IMR-90 (cell line): Measurements from ENCODE around the gene RPS6KA6. TPM values are rescaled to one million over a fixed set of nuclear protein-coding genes. Genes with fewer than 3 reads are reported as not detected.

ENCODE experiments used
- ATAC-seq: fragments of 200-7000 bp; cut with Tn5 transposase; 2 replicates; pipeline ENCODE4 v1.9.1; 2020; ENCODE audit warnings: low read depth, mild to moderate bottlenecking, moderate library complexity
- BruUV-seq: library from RNA; stranded (reverse); fragments of 400-500 nt; replicated peaks from 2 replicates; lab custom pipeline; 2021; lab: Mats Ljungman, UMichigan
- CTCF ChIA-PET: fragments of 300-600 bp; formaldehyde crosslinking; extraction: SDS; loops from one replicate; lab custom pipeline; 2021; ENCODE audit warnings: antibody characterized with exemption; lab: Yijun Ruan, JAX
- POLR2A ChIA-PET: fragments of 300-600 bp; sonication (Branson Sonifier 250); formaldehyde crosslinking; loops from one replicate; lab custom pipeline; 2022; ENCODE audit warnings: antibody characterized with exemption; ENCODE audit not compliant: unreplicated experiment; lab: Charles Lee
- DNase-seq: peaks from one replicate; pipeline ENCODE4 v3.0.0; 2013
- H2AFZ ChIP-seq: replicated peaks from 2 replicates; pipeline ENCODE3; 2013; ENCODE audit warnings: low read length, mild to moderate bottlenecking; ENCODE audit not compliant: poor library complexity
- H2AK5ac ChIP-seq: 2 replicates; pipeline ENCODE4 v1.6.1; 2013; ENCODE audit warnings: low read depth, low read length, inconsistent platforms
- H2AK9ac ChIP-seq: replicated peaks from 2 replicates; pipeline ENCODE3; 2013; ENCODE audit warnings: mild to moderate bottlenecking, low read depth, low read length, moderate library complexity; ENCODE audit not compliant: poor library complexity
- H2BK120ac ChIP-seq: 2 replicates; pipeline ENCODE4 v1.6.1; 2013; ENCODE audit warnings: low read depth, low read length, inconsistent platforms
- H2BK15ac ChIP-seq: 3 replicates; pipeline ENCODE4 v1.6.1; 2013; ENCODE audit warnings: low read depth, low read length, inconsistent platforms
- H2BK20ac ChIP-seq: 2 replicates; pipeline ENCODE4 v1.6.1; 2013; ENCODE audit warnings: low read depth, mild to moderate bottlenecking, inconsistent platforms, low read length, moderate library complexity
- H2BK5ac ChIP-seq: 2 replicates; pipeline ENCODE4 v1.6.1; 2013; ENCODE audit warnings: mild to moderate bottlenecking, low read depth, low read length, inconsistent platforms; ENCODE audit not compliant: poor library complexity, severe bottlenecking
- H3K14ac ChIP-seq: replicated peaks from 2 replicates; pipeline ENCODE4 v1.6.1; 2013; ENCODE audit warnings: low read depth, low read length, inconsistent platforms
- H3K18ac ChIP-seq: 2 replicates; pipeline ENCODE4 v1.6.1; 2013; ENCODE audit warnings: low read depth, low read length, control low read depth
- H3K23ac ChIP-seq: 2 replicates; pipeline ENCODE4 v1.6.1; 2013; ENCODE audit warnings: low read depth, low read length, inconsistent platforms
- H3K27ac ChIP-seq: 2 replicates; pipeline ENCODE4 v1.5.1; 2013; ENCODE audit warnings: mild to moderate bottlenecking, control low read depth, low read length; ENCODE audit not compliant: insufficient read depth
- H3K27me3 ChIP-seq: 2 replicates; pipeline ENCODE4 v1.6.1; 2013; ENCODE audit warnings: low read length; ENCODE audit not compliant: control insufficient read depth, insufficient read depth
- H3K36me3 ChIP-seq: 2 replicates; pipeline ENCODE4 v1.6.1; 2013; ENCODE audit warnings: low read length, mixed read lengths; ENCODE audit not compliant: control insufficient read depth, insufficient read depth
- H3K4ac ChIP-seq: 2 replicates; pipeline ENCODE4 v1.6.1; 2013; ENCODE audit warnings: low read depth, low read length, inconsistent platforms
- H3K4me1 ChIP-seq: 2 replicates; pipeline ENCODE4 v1.6.1; 2013; ENCODE audit warnings: low read length, mixed read lengths; ENCODE audit not compliant: control insufficient read depth, insufficient read depth
- H3K4me2 ChIP-seq: 2 replicates; pipeline ENCODE4 v1.6.1; 2013; ENCODE audit warnings: low read depth, mild to moderate bottlenecking, control low read depth, low read length, moderate library complexity
- H3K4me3 ChIP-seq: 2 replicates; pipeline ENCODE4 v1.5.1; 2013; ENCODE audit warnings: low read depth, mild to moderate bottlenecking, control low read depth, low read length, moderate library complexity; ENCODE audit not compliant: insufficient read depth
- H3K56ac ChIP-seq: 2 replicates; pipeline ENCODE4 v1.6.1; 2013; ENCODE audit warnings: low read length, inconsistent platforms; ENCODE audit not compliant: insufficient read depth; ENCODE audit errors: extremely low read depth
- H3K79me1 ChIP-seq, 2 experiments: 2 replicates each; pipeline ENCODE4 v1.6.1; 2013; ENCODE audit warnings: low read length in 2 of 2, inconsistent platforms in 1 of 2, low read depth in 1 of 2
- H3K9ac ChIP-seq: 2 replicates; pipeline ENCODE4 v1.6.1; 2013; ENCODE audit warnings: low read depth, low read length, control low read depth
- H3K9me1 ChIP-seq: 2 replicates; pipeline ENCODE4 v1.6.1; 2013; ENCODE audit warnings: low read length, inconsistent platforms; ENCODE audit not compliant: insufficient read depth
- H3K9me3 ChIP-seq: 2 replicates; pipeline ENCODE4 v1.6.1; 2013; ENCODE audit warnings: low read length; ENCODE audit not compliant: control insufficient read depth, insufficient read depth
- H4K20me1 ChIP-seq: 2 replicates; pipeline ENCODE4 v1.6.1; 2013; ENCODE audit warnings: low read length, inconsistent platforms; ENCODE audit not compliant: insufficient read depth
- H4K5ac ChIP-seq: 2 replicates; pipeline ENCODE4 v1.6.1; 2013; ENCODE audit warnings: mild to moderate bottlenecking, low read depth, low read length, control low read depth
- H4K8ac ChIP-seq, 2 experiments: 2 replicates each; pipeline ENCODE4 v1.6.1; 2013; ENCODE audit warnings: low read depth in 2 of 2, low read length in 2 of 2, control low read depth in 1 of 2, inconsistent platforms in 1 of 2
- H4K91ac ChIP-seq: 2 replicates; pipeline ENCODE4 v1.6.1; 2013; ENCODE audit warnings: low read depth, low read length, inconsistent platforms; ENCODE audit not compliant: insufficient read depth
- BHLHE40 ChIP-seq: fragments of 150-350 bp; IDR thresholded peaks from 2 replicates; pipeline ENCODE4 v1.6.1; 2016; ENCODE audit warnings: mild to moderate bottlenecking, low read depth, low read length
- CEBPB ChIP-seq: IDR thresholded peaks from 2 replicates; pipeline ENCODE4 v1.6.1; 2012; ENCODE audit warnings: low read depth, low read length, improper control_type of control experiment
- CHD1 ChIP-seq: IDR thresholded peaks from 2 replicates; pipeline ENCODE4 v1.6.1; 2012; ENCODE audit warnings: low read depth, low read length, improper control_type of control experiment
- CTCF ChIP-seq: conservative IDR thresholded peaks from 2 replicates; pipeline ENCODE4 v1.5.1; 2012; ENCODE audit warnings: mild to moderate bottlenecking, low read depth, low read length, improper control_type of control experiment
- ELK1 ChIP-seq: fragments of 150-350 bp; IDR thresholded peaks from 2 replicates; pipeline ENCODE4 v1.6.1; 2016; ENCODE audit warnings: low read depth, mild to moderate bottlenecking, low read length, moderate library complexity, borderline replicate concordance
- FOS ChIP-seq: fragments of 150-350 bp; IDR thresholded peaks from 2 replicates; pipeline ENCODE4 v1.6.1; 2016; ENCODE audit warnings: low read depth, low read length
- MAFK ChIP-seq: IDR thresholded peaks from 2 replicates; pipeline ENCODE4 v1.6.1; 2012; ENCODE audit warnings: low read depth, low read length, improper control_type of control experiment
- MAZ ChIP-seq: IDR thresholded peaks from 2 replicates; pipeline ENCODE4 v1.6.1; 2012; ENCODE audit warnings: low read depth, mild to moderate bottlenecking, low read length, improper control_type of control experiment, moderate library complexity, borderline replicate concordance
- MXI1 ChIP-seq: IDR thresholded peaks from 2 replicates; pipeline ENCODE4 v1.6.1; 2012; ENCODE audit warnings: low read depth, mild to moderate bottlenecking, low read length, moderate library complexity, borderline replicate concordance
- NFE2L2 ChIP-seq: fragments of 150-350 bp; IDR thresholded peaks from 2 replicates; pipeline ENCODE4 v1.6.1; 2016; ENCODE audit warnings: low read depth, mild to moderate bottlenecking, low read length
- POLR2A ChIP-seq: IDR thresholded peaks from 2 replicates; pipeline ENCODE4 v1.6.1; 2012; ENCODE audit warnings: mild to moderate bottlenecking, low read depth, low read length
- RAD21 ChIP-seq: IDR thresholded peaks from 2 replicates; pipeline ENCODE4 v1.6.1; 2012; ENCODE audit warnings: low read length, improper control_type of control experiment
- RCOR1 ChIP-seq: IDR thresholded peaks from 2 replicates; pipeline ENCODE4 v1.6.1; 2012; ENCODE audit warnings: mild to moderate bottlenecking, low read length, improper control_type of control experiment; ENCODE audit not compliant: insufficient replicate concordance
- RFX5 ChIP-seq: IDR thresholded peaks from 2 replicates; pipeline ENCODE4 v1.8.0; 2012; ENCODE audit warnings: low read depth, mild to moderate bottlenecking, low read length, moderate library complexity
- SMC3 ChIP-seq: fragments of 150-350 bp; IDR thresholded peaks from 2 replicates; pipeline ENCODE4 v1.6.1; 2016; ENCODE audit warnings: low read depth, mild to moderate bottlenecking, antibody characterized with exemption, low read length, moderate library complexity
- USF2 ChIP-seq: fragments of 150-350 bp; IDR thresholded peaks from 2 replicates; pipeline ENCODE4 v1.6.1; 2017; ENCODE audit warnings: mild to moderate bottlenecking, antibody characterized with exemption, low read length, low read depth
- WGBS, 2 experiments: methylation state at CpG; one replicate each; pipeline versions ENCODE4 v1.1.5 to v1.1.7; 2013; ENCODE audit warnings: missing lambda C conversion rate in 2 of 2; ENCODE audit not compliant: insufficient read length in 1 of 2; ENCODE audit errors: extremely low coverage in 2 of 2; 5-methylcytosine and 5-hydroxymethylcytosine counted together
- dilution Hi-C: fragments of 300-500 bp; cut with HindIII; formaldehyde crosslinking; loops from one replicate; pipeline ENCODE4 v1.14.3; 2018; ENCODE audit warnings: low sequenced_read_pairs; ENCODE audit not compliant: unreplicated experiment
- in situ Hi-C: fragments of 300-500 bp; cut with MboI; formaldehyde crosslinking; loops from 3 replicates; pipeline ENCODE4 v1.14.3; 2019; ENCODE audit warnings: low sequenced_read_pairs, inconsistent platforms, mixed read lengths
- intact Hi-C: fragments of 100-400 bp; cut with micrococcal nuclease; formaldehyde crosslinking; loops from 2 replicates; pipeline ENCODE4 v1.10.0; 2022
- polyA plus RNA-seq, 3 experiments: library from polyadenylated mRNA; depleted of rRNA; stranded (reverse); fragments of >200 nt; gene quantifications; 2 replicates each; pipeline ENCODE4 v1.2.3, GENCODE V29; 2012; ENCODE audit warnings: low replicate concordance in 1 of 3
- total RNA-seq: library from RNA; depleted of rRNA; stranded (reverse); fragments of >200 nt; gene quantifications from 2 replicates; pipeline ENCODE4 v1.2.3, GENCODE V29; 2012

RPS6KA6 gene
- total and polyA plus RNA-seq, 2 of the 4 experiments (the other 2 are of a cell fraction) = 3.6 to 6.8 TPM

- Histone ChIP-seq H3K9me1 (no peaks in the 10 kb centered on the region), H2BK5ac (no peak overlapping the region), H3K4ac (no peak overlapping the region), H2AFZ (no peak overlapping the region), H3K23ac (no peak overlapping the region), H3K56ac (no peak overlapping the region), H3K36me3 (no peaks in the 10 kb centered on the region), H3K4me1 (no peaks in the 10 kb centered on the region), H4K8ac (no peak overlapping the region), H2BK20ac (no peak overlapping the region), H3K27ac (no peak overlapping the region), H3K79me1 (no peaks in the 10 kb centered on the region), H4K20me1 (no peaks in the 10 kb centered on the region), H4K5ac (no peak overlapping the region), H4K91ac (no peak overlapping the region), H3K18ac (no peak overlapping the region), H3K4me2 (no peak overlapping the region), H3K27me3 (no peaks in the 10 kb centered on the region), H2AK9ac (no peak overlapping the region), H3K4me3 (no peak overlapping the region), H3K14ac (no peak overlapping the region), H3K9me3 (no peaks in the 10 kb centered on the region), H3K9ac (no peak overlapping the region), H2AK5ac (no peak overlapping the region), H2BK15ac (no peak overlapping the region), H2BK120ac (no peak overlapping the region)
- DNase-seq (no peak), ATAC-seq (no peak)
- no CpG with 5 or more reads among the region's 1 CpG for WGBS, 2 experiments
- BruUV-seq = no TSS peak
- intact Hi-C loops (no loop called here), dilution Hi-C loops (no loop called here), in situ Hi-C loops (no loop called here)
- CTCF ChIA-PET = no interaction called here
- TF ChIP-seq POLR2A (no peak), MAZ (no peak), RFX5 (no peak), USF2 (no peak), RAD21 (no peak), CHD1 (no peak), BHLHE40 (no peak), RCOR1 (no peak), ELK1 (no peak), NFE2L2 (no peak), SMC3 (no peak), MAFK (no peak), CEBPB (no peak), FOS (no peak), CTCF (no peak), MXI1 (no peak)
- POLR2A ChIA-PET = no interaction called here
These were observed 30.7 kb upstream of the RPS6KA6 start for GRCh38 chrX:84218726-84219125.
